GM12874 (cell line): Measurements from ENCODE around the gene BCORL1.

Experiments
- CTCF ChIP-seq: IDR thresholded peaks from 2 replicates; pipeline ENCODE4 v1.5.1; 2011; ENCODE audit warnings: low read depth, mild to moderate bottlenecking, control low read depth, low read length, moderate library complexity; ENCODE audit not compliant: insufficient read depth

The BCORL1 gene

GRCh38 chrX:129957241-129958082, 25.0 kb upstream of the BCORL1 start:
- TF ChIP-seq CTCF, result no peak

- TF ChIP-seq CTCF, result no peak
These were observed 24.4 kb upstream of the BCORL1 start for GRCh38 chrX:129958083-129958465.

- TF ChIP-seq CTCF, result no peak
These were observed 23.5 kb upstream of the BCORL1 start for GRCh38 chrX:129958814-129959492.

- TF ChIP-seq CTCF, result no peak
These were observed 23.0 kb upstream of the BCORL1 start for GRCh38 chrX:129959493-129959832.

GRCh38 chrX:129961180-129962083, 21.0 kb upstream of the BCORL1 start:
- no peak for TF ChIP-seq CTCF

GRCh38 chrX:129963729-129964128, 18.7 kb upstream of the BCORL1 start:
- no peak for TF ChIP-seq CTCF

GRCh38 chrX:129965166-129965565, 17.3 kb upstream of the BCORL1 start:
- TF ChIP-seq CTCF, result no peak
